OCI-LY7 (cell line): Measurements from ENCODE around the gene MICAL3. TPM values are rescaled to one million over a fixed set of nuclear protein-coding genes. Genes with fewer than 3 reads are reported as not detected.

Source experiments
- BruUV-seq: library from RNA; stranded (reverse); fragments of 400-500 nt; replicated peaks from 2 replicates; lab custom pipeline; 2021; lab: Mats Ljungman, UMichigan
- CTCF ChIA-PET: fragments of 300-600 bp; sonication (Branson Sonifier 250); formaldehyde crosslinking; loops from one replicate; lab custom pipeline; 2022; ENCODE audit warnings: antibody characterized with exemption; ENCODE audit not compliant: unreplicated experiment; lab: Charles Lee
- POLR2A ChIA-PET: fragments of 300-600 bp; sonication (Branson Sonifier 250); formaldehyde crosslinking; loops from one replicate; lab custom pipeline; 2022; ENCODE audit warnings: antibody characterized with exemption; lab: Charles Lee
- DNase-seq: peaks from one replicate; pipeline ENCODE4 v3.0.0-alpha.2; 2015; ENCODE audit warnings: low spot score
- H2AFZ ChIP-seq: fragments of 200-600 bp; sonication (generic), shearing (Covaris generic); 2 replicates; pipeline ENCODE4 v1.6.1; 2014; ENCODE audit warnings: mild to moderate bottlenecking, antibody characterized with exemption, low read length, moderate library complexity
- H3K27ac ChIP-seq: fragments of 200-600 bp; sonication (generic); 2 replicates; pipeline ENCODE4 v1.5.1; 2014; ENCODE audit warnings: mixed run types, low read depth, mild to moderate bottlenecking, moderate library complexity, low read length, inconsistent platforms; ENCODE audit not compliant: poor library complexity, severe bottlenecking
- H3K36me3 ChIP-seq: fragments of 200-600 bp; sonication (generic); 2 replicates; pipeline ENCODE4 v1.6.1; 2014; ENCODE audit warnings: mild to moderate bottlenecking, antibody characterized with exemption, low read length, moderate library complexity, mixed read lengths; ENCODE audit not compliant: insufficient read depth
- H3K4me1 ChIP-seq: fragments of 200-600 bp; sonication (generic); 2 replicates; pipeline ENCODE4 v1.5.1; 2014; ENCODE audit warnings: mild to moderate bottlenecking, low read length; ENCODE audit not compliant: insufficient read depth, poor library complexity, severe bottlenecking
- H3K4me2 ChIP-seq: fragments of 200-600 bp; sonication (generic); 2 replicates; pipeline ENCODE4 v1.6.1; 2014; ENCODE audit warnings: mild to moderate bottlenecking, low read length
- H3K4me3 ChIP-seq: fragments of 200-600 bp; sonication (generic); 2 replicates; pipeline ENCODE4 v1.5.1; 2014; ENCODE audit warnings: mild to moderate bottlenecking, low read depth, low read length; ENCODE audit not compliant: poor library complexity, severe bottlenecking
- H3K79me2 ChIP-seq: fragments of 200-600 bp; sonication (generic); 2 replicates; pipeline ENCODE4 v1.6.1; 2016; ENCODE audit warnings: low read depth, mild to moderate bottlenecking, low read length, moderate library complexity, mixed read lengths; ENCODE audit not compliant: insufficient read depth
- H3K9me2 ChIP-seq: fragments of 200-600 bp; sonication (generic); 2 replicates; pipeline ENCODE4 v1.6.1; 2016; ENCODE audit warnings: mild to moderate bottlenecking, low read length, mixed read lengths; ENCODE audit not compliant: insufficient read depth
- H3K9me3 ChIP-seq: fragments of 200-600 bp; sonication (generic); 2 replicates; pipeline ENCODE4 v1.6.1; 2014; ENCODE audit warnings: mild to moderate bottlenecking, mixed run types, low read length, mixed read lengths
- H4K20me1 ChIP-seq: fragments of 200-600 bp; sonication (generic); 2 replicates; pipeline ENCODE4 v1.6.1; 2014; ENCODE audit warnings: mild to moderate bottlenecking, antibody characterized with exemption, low read length, moderate library complexity, mixed read lengths; ENCODE audit not compliant: insufficient read depth
- EZH2phosphoT487 ChIP-seq: fragments of 200-600 bp; sonication (generic); IDR thresholded peaks from 2 replicates; pipeline ENCODE4 v1.6.1; 2018; ENCODE audit warnings: low read depth, borderline replicate concordance, mild to moderate bottlenecking, mixed run types, antibody characterized with exemption, low read length, moderate library complexity, mixed read lengths
- intact Hi-C: fragments of 100-400 bp; cut with micrococcal nuclease; formaldehyde crosslinking; loops from one replicate; pipeline ENCODE4 v1.10.0; 2022; ENCODE audit not compliant: unreplicated experiment
- total RNA-seq, 2 experiments: library from RNA; depleted of rRNA in 1 of 2; stranded (reverse); fragments of >200 nt in 1 of 2; shearing (Covaris generic) in 1 of 2; gene quantifications; 2 replicates each; pipeline ENCODE4 v1.2.3, GENCODE V29; 2014 to 2022
- TF ChIP-seq, protein P1 (sequence below): fragments of 200-600 bp; sonication (generic); conservative IDR thresholded peaks from 2 replicates; pipeline ENCODE4 v1.5.1; 2014; ENCODE audit warnings: mild to moderate bottlenecking, antibody characterized with exemption, low read length, moderate library complexity, mixed read lengths

The MICAL3 gene
- total RNA-seq, 2 experiments from 2014 or later = 80.9 to 210 TPM

DNA sequence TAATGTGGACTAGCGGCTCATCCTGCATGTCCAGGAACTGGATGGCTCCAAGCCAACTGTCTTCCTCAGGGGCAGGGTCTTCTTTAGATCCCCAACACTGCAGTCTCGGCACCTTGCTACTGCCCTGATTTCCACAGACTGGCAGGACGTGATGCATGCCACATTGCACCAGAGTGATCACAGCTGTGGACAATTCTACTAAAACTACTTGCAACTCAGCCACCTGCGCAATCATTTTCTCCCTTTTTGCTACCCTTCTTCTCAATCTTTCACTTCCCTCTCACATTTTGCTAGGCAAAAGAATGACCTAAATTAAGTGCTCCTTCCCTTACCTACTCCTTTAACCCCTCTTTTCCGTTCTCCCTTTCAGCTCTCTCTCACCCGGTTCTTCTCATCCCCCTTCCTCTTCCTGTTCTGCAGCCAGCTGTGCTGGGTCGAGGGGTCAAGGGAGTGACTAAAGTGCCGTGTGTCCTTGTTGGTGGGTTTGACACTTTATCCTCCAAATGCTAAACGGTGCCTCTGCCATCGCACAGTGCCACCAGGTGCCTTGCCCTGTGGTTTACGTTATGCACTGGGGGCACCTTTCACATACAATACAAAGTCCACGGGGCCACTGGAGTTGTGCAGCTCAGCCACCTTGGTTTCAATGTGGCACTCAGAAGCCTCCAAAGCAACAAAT lies 42.0 kb upstream of the MICAL3 start:
- Histone ChIP-seq H2AFZ (no peak overlapping the region), H3K36me3 (no peaks in the 10 kb centered on the region), H3K79me2 (peaks cover 14% of the 10 kb centered on the region; the same call in 1 of the 2 replicates), H4K20me1 (no peaks in the 10 kb centered on the region), H3K9me2 (no peaks in the 10 kb centered on the region), H3K4me2 (peak overlapping the region; percentile 84), H3K4me3 (peak overlapping the region; percentile 58), H3K27ac (peak overlapping the region; percentile 99), H3K4me1 (peaks cover 85% of the 10 kb centered on the region), H3K9me3 (no peaks in the 10 kb centered on the region)
- CTCF ChIA-PET = interaction anchor here (1.1 kb wide), 1 partner anchor 37 kb away, joined by 3 read pairs; no protein-coding TSS in a partner anchor
- no peak for TF ChIP-seq EZH2phosphoT487
- TF ChIP-seq, protein P1, sequence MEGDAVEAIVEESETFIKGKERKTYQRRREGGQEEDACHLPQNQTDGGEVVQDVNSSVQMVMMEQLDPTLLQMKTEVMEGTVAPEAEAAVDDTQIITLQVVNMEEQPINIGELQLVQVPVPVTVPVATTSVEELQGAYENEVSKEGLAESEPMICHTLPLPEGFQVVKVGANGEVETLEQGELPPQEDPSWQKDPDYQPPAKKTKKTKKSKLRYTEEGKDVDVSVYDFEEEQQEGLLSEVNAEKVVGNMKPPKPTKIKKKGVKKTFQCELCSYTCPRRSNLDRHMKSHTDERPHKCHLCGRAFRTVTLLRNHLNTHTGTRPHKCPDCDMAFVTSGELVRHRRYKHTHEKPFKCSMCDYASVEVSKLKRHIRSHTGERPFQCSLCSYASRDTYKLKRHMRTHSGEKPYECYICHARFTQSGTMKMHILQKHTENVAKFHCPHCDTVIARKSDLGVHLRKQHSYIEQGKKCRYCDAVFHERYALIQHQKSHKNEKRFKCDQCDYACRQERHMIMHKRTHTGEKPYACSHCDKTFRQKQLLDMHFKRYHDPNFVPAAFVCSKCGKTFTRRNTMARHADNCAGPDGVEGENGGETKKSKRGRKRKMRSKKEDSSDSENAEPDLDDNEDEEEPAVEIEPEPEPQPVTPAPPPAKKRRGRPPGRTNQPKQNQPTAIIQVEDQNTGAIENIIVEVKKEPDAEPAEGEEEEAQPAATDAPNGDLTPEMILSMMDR = peak; percentile 39; the same call in 1 of the 2 replicates
- DNase-seq = peak; percentile 91
- POLR2A ChIA-PET = interaction anchor here (0.9 to 2.7 kb wide), 7 partner anchors 10 to 70 kb away, joined by 3 to 31 read pairs (median 7); no protein-coding TSS in a partner anchor
- intact Hi-C loops = loop anchor here (2.0 to 5.0 kb wide), 3 partner anchors 42 to 294 kb away; partner anchors contain the start of genes BID and MICAL3
- no TSS peak for BruUV-seq

DNA sequence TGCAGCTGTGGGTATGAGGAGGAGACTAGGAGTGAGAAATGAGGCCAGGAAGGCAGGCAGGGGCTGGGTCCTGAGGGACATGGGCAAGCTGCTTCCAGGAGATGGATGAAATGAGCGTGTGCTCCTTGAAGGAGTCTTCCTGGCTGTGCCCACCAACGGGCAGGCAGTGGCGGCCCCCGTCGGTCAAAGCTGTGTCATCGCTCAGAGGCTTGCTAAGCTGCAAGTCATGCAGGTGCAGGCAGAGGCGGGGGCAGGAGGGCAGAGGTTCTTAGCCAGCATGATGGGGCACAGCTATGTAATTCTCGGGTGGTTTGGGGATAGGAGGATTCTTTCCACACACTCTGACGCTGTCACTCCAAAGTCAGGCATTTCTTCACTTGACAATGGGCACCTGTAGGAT lies 40.9 kb upstream of the MICAL3 start:
- peaks cover 77% of the 10 kb centered on the region for H3K4me1 ChIP-seq
- H3K9me3 ChIP-seq = no peaks in the 10 kb centered on the region
- DNase-seq = peak; percentile 74
- intact Hi-C loops = loop anchor here (5.0 kb wide), 1 partner anchor 293 kb away; the partner anchor contains the start of gene BID
- no TSS peak for BruUV-seq
- peak overlapping the region; percentile 27; the same call in 1 of the 2 replicates for H2AFZ ChIP-seq
- TF ChIP-seq, protein P1 = peak; percentile 60; the same call in 1 of the 2 replicates
- TF ChIP-seq EZH2phosphoT487 = no peak
- ChIA-PET POLR2A (interaction anchor here (0.6 to 2.7 kb wide), 11 partner anchors 9 to 294 kb away, joined by 3 to 31 read pairs (median 3); no protein-coding TSS in a partner anchor), CTCF (interaction anchor here (0.6 to 1.6 kb wide), 5 partner anchors 9 to 152 kb away, joined by 3 to 9 read pairs (median 3); no protein-coding TSS in a partner anchor)
- no peaks in the 10 kb centered on the region for H3K36me3 ChIP-seq
- H3K4me2 ChIP-seq = peak overlapping the region; percentile 84
- peak overlapping the region; percentile 58 for H3K4me3 ChIP-seq
- H4K20me1 ChIP-seq = no peaks in the 10 kb centered on the region
- H3K9me2 ChIP-seq = no peaks in the 10 kb centered on the region
- H3K79me2 ChIP-seq = peaks cover 8% of the 10 kb centered on the region; the same call in 1 of the 2 replicates
- H3K27ac ChIP-seq = peak overlapping the region; percentile 99
